Brain microvascular endothelial cell (primary cell): ENCODE measurements around the gene NSMCE1.

Source experiments
- DNase-seq: peaks from one replicate; pipeline ENCODE4 v3.0.0-alpha.2; 2020
- H3K27ac ChIP-seq: fragments of 250-450 bp; sonication (Bioruptor Pico); 2 replicates; pipeline ENCODE4 v1.5.1; 2020; ENCODE audit warnings: mild to moderate bottlenecking, moderate library complexity
- H3K27me3 ChIP-seq: fragments of 250-450 bp; sonication (Bioruptor Pico); replicated peaks from 2 replicates; pipeline ENCODE4 v1.5.1; 2020; ENCODE audit warnings: mild to moderate bottlenecking
- H3K36me3 ChIP-seq: fragments of 250-450 bp; sonication (Bioruptor Pico); replicated peaks from 2 replicates; pipeline ENCODE4 v1.5.1; 2020; ENCODE audit warnings: mild to moderate bottlenecking
- H3K4me3 ChIP-seq: 2 replicates; pipeline ENCODE4 v1.5.1; 2011; ENCODE audit warnings: low read depth, mild to moderate bottlenecking, control low read depth, low read length, moderate library complexity
- CTCF ChIP-seq: IDR thresholded peaks from 2 replicates; pipeline ENCODE4 v1.5.1; 2011; ENCODE audit warnings: low read depth, mild to moderate bottlenecking, moderate library complexity, low read length, control low read depth, inconsistent platforms; ENCODE audit errors: missing control alignments
- in situ Hi-C: cut with HindIII; loops from 2 replicates; pipeline ENCODE4 v1.10.0; 2017; ENCODE audit warnings: low sequenced_read_pairs, low pct_ligation_motif_present

Gene NSMCE1

GRCh38 chr16:27241658-27242057, 26.9 kb downstream of the NSMCE1 start:
- H3K36me3 ChIP-seq: no peaks in the 10 kb centered on the region
- in situ Hi-C loops: no loop called here
- H3K27ac ChIP-seq: peak overlapping the region; percentile 97
- TF ChIP-seq CTCF: no peak
- no peak overlapping the region for H3K4me3 ChIP-seq
- no peaks in the 10 kb centered on the region for H3K27me3 ChIP-seq
- peak; percentile 80 for DNase-seq

GRCh38 chr16:27240948-27241531, 27.5 kb downstream of the NSMCE1 start:
- no peak for TF ChIP-seq CTCF
- in situ Hi-C loops: no loop called here
- DNase-seq: peak; percentile 84
- Histone ChIP-seq H3K27me3 (no peaks in the 10 kb centered on the region), H3K36me3 (no peaks in the 10 kb centered on the region), H3K4me3 (no peak overlapping the region), H3K27ac (peak overlapping the region; percentile 97)

- DNase-seq: no peak
- no peak overlapping the region for H3K4me3 ChIP-seq
- TF ChIP-seq CTCF: no peak
- H3K27ac ChIP-seq: no peak overlapping the region
- H3K27me3 ChIP-seq: no peaks in the 10 kb centered on the region
- in situ Hi-C loops: no loop called here
- H3K36me3 ChIP-seq: no peaks in the 10 kb centered on the region
Observed at GRCh38 chr16:27239906-27240655, 28.5 kb downstream of the NSMCE1 start.

- Histone ChIP-seq H3K27ac (no peak overlapping the region), H3K4me3 (no peak overlapping the region), H3K27me3 (no peaks in the 10 kb centered on the region), H3K36me3 (no peaks in the 10 kb centered on the region)
- TF ChIP-seq CTCF: no peak
- no peak for DNase-seq
- in situ Hi-C loops: no loop called here
Observed at GRCh38 chr16:27239026-27239425, 29.5 kb downstream of the NSMCE1 start.

- Histone ChIP-seq H3K27me3 (no peaks in the 10 kb centered on the region), H3K36me3 (no peaks in the 10 kb centered on the region), H3K27ac (no peak overlapping the region), H3K4me3 (no peak overlapping the region)
- DNase-seq: no peak
- in situ Hi-C loops: no loop called here
- no peak for TF ChIP-seq CTCF
Observed at GRCh38 chr16:27238591-27238990, 30.0 kb downstream of the NSMCE1 start.
